BE2C (cell line): ENCODE data around the gene BAZ1B.
"Not testable (repeated sequence)": the region's sequence is repeated elsewhere in the genome, so short reads cannot be mapped to it uniquely, and the experiment has no call there.

ENCODE experiments used
- DNase-seq: peaks from one replicate; pipeline ENCODE4 v3.0.0-alpha.2; 2020
- H3K27me3 ChIP-seq: fragments of 250-450 bp; sonication (Bioruptor Pico); 2 replicates; pipeline ENCODE4 v1.5.1; 2020; ENCODE audit warnings: mild to moderate bottlenecking
- H3K36me3 ChIP-seq: fragments of 250-450 bp; sonication (Bioruptor Pico); 2 replicates; pipeline ENCODE4 v1.5.1; 2020; ENCODE audit warnings: mild to moderate bottlenecking
- H3K4me1 ChIP-seq: fragments of 250-450 bp; sonication (Bioruptor Pico); 2 replicates; pipeline ENCODE4 v1.5.1; 2020
- H3K4me3 ChIP-seq: 2 replicates; pipeline ENCODE4 v1.5.1; 2011; ENCODE audit warnings: low read depth, low read length
- H3K9me3 ChIP-seq: fragments of 250-450 bp; sonication (Bioruptor Pico); 2 replicates; pipeline ENCODE4 v1.5.1; 2020
- TF ChIP-seq, protein P1 (sequence below): IDR thresholded peaks from 2 replicates; pipeline ENCODE4 v1.5.1; 2012; ENCODE audit warnings: mild to moderate bottlenecking, low read depth, low read length

Gene BAZ1B

DNA sequence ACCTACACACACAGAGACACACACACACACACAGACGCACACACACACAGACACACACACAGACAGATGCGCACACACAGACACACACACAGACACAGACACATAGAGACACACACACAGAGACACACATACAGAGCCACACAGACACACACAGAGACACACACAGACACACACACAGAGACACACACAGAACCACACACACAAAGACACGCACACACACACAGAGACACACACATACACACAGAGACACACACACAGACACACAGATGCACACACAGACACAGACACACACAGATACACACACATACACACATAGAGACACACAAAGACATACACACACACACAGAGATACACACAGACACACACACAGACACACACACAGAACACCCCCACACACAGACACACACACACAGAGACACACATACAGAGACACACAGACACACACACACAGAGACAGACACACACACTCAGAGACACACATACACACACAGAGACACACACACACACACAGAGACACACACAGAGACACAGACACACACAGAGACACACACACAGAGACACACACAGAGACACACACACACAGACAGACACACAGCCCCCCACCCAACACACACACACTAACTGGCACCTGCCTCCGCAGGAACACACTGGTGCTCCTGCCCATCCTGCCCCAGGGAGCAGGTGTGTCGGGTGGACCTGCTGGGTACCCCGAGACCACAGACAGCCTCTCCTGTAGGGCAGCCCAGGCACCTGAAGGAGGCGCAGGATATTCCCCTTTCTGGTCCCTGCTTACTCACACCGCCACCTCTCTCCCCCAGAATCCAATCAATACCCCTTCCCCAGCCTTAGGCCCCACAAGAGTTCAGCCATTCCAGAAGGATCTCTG is 93.9 kb downstream of the BAZ1B start:
- H3K4me3 ChIP-seq, result no peak overlapping the region
- no peak for DNase-seq
- TF ChIP-seq, protein P1, sequence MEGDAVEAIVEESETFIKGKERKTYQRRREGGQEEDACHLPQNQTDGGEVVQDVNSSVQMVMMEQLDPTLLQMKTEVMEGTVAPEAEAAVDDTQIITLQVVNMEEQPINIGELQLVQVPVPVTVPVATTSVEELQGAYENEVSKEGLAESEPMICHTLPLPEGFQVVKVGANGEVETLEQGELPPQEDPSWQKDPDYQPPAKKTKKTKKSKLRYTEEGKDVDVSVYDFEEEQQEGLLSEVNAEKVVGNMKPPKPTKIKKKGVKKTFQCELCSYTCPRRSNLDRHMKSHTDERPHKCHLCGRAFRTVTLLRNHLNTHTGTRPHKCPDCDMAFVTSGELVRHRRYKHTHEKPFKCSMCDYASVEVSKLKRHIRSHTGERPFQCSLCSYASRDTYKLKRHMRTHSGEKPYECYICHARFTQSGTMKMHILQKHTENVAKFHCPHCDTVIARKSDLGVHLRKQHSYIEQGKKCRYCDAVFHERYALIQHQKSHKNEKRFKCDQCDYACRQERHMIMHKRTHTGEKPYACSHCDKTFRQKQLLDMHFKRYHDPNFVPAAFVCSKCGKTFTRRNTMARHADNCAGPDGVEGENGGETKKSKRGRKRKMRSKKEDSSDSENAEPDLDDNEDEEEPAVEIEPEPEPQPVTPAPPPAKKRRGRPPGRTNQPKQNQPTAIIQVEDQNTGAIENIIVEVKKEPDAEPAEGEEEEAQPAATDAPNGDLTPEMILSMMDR, result 0 out of 2 replicates have a peak, but pooled peaks have one; percentile 1

DNA sequence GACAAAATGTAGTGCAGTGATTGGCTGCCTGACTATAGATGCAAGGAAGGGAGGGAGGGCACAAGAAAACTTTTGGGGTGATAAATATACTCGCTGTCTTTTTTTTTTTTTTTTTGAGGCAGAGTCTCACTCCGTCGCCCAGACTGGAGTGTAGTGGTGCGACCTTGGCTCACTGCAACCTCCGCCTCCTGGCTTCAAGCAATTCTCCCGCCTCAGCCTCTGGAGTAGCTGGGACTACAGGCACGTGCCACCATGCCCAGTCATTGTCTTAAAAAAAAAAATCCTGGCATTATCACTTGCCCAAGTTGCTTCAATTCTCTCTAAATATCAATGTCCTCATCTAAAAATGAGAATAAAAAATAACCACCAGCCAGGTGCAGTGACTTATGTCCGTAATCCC is 96.1 kb downstream of the BAZ1B start:
- TF ChIP-seq, protein P1, result no peak
- no peaks in the 10 kb centered on the region for H3K9me3 ChIP-seq
- no peaks in the 10 kb centered on the region for H3K27me3 ChIP-seq
- H3K36me3 ChIP-seq, result no peaks in the 10 kb centered on the region
- no peak overlapping the region for H3K4me3 ChIP-seq
- peaks cover 9% of the 10 kb centered on the region for H3K4me1 ChIP-seq
- no peak for DNase-seq

More for the DNA sequence above, 93.9 kb downstream of the BAZ1B start:
- no peaks in the 10 kb centered on the region for H3K36me3 ChIP-seq
- H3K9me3 ChIP-seq, result no peaks in the 10 kb centered on the region
- peaks cover 9% of the 10 kb centered on the region for H3K4me1 ChIP-seq
- no peaks in the 10 kb centered on the region for H3K27me3 ChIP-seq

DNA sequence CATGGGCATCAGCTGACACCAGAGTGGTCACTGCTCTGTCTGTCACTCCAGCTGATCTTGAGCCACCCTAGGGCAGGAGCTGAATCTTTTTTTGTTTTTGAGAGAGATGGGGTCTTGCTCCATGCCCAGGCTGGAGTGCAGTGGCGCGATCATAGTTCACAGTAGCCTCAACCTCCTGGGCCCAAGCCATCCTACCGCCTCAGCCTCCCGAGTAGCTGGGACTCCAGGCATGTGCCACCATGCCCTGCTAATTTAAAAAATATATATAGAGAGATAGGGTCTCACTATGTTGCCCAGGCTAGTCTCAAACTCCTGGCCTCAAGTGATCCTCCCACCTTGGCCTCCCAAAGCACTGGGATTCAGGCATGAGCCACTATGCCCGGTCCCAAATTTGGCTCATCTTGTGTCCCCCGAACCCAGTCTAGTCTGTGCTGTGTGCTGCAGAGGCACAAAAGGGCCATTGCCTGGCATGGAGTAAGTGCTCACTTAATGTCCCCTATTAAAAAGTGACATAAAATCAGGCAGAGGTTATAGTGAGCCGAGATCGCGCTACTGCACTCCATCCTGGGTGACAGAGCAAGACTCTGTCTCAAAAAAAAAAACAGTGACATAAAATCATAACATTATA is 96.6 kb downstream of the BAZ1B start:
- TF ChIP-seq, protein P1, result no peak
- no peaks in the 10 kb centered on the region for H3K9me3 ChIP-seq
- H3K36me3 ChIP-seq, result no peaks in the 10 kb centered on the region
- no peak overlapping the region for H3K4me3 ChIP-seq
- no peak for DNase-seq
- no peaks in the 10 kb centered on the region for H3K27me3 ChIP-seq
- peaks cover 9% of the 10 kb centered on the region for H3K4me1 ChIP-seq

DNA sequence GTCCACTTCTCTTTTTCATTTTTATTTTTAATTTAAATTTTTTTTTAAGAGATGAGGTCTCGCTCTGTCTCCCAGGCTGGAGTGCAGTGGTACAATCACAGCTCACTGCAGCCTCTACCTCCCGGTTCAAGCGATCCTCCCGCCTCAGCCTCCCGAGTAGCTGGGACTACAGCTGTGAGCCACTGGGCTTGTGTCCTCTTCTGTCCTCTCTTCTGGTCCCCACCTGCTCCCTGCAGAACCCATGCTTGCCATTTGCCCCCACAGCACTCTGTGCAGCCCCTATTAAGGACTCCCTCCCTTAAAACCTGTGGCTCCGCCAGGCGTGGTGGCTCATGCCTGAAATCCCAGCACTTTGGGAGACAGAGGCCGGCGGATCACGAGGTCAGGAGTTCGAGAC is 97.6 kb downstream of the BAZ1B start:
- Histone ChIP-seq H3K9me3 (no peaks in the 10 kb centered on the region), H3K4me1 (peaks cover 9% of the 10 kb centered on the region), H3K27me3 (no peaks in the 10 kb centered on the region), H3K36me3 (no peaks in the 10 kb centered on the region), H3K4me3 (no peak overlapping the region)
- TF ChIP-seq, protein P1, result no peak
- DNase-seq, result no peak

DNA sequence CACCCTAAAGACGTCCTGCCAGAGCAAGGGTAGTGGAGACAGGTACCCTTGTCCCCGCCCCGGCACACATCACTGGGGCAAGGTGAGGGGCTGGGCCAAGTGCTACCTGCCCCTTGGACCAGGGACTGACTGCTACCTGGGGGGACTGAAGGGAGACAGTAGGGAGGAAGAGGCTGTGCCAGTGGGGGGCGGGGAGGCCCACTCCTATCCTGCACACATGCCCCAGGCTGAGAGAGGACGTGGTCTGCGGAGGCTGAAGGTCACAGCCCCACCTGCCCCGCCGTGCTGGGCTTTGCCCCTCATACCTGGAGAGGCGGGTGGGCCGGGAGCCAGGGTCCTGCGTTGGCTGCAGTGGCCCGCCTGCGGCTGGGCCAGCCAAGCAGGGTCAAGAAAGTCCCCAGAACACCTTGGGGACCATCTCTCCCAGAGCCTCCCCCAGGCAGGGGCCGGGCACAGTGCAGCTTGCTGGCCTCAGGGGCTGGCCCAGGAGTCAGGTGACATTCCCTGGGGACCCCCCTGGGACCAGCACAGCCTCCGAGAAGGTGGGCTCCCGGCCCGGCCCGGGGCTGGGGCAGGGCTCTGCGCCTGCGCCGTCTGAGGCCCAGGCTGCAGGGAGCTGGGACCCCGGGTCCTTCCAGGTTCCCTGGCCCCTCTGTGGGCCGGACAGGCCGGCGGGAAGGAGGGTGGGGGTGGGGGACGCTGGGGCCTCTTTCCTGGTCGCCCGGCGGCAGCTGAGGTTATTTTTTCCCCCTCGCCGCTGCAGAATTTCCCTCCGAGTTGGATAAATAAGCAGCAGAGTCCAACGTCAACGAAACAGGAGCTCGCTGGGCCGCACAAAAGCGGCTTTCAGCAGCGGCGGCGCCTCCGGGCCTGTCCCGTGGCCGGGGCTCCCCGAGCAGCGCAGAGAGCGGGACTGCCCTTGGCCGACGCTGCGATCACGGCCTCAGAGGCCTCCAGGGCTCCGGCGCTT is 98.3 kb downstream of the BAZ1B start:
- H3K27me3 ChIP-seq, result no peaks in the 10 kb centered on the region
- DNase-seq, result no peak
- no peaks in the 10 kb centered on the region for H3K36me3 ChIP-seq
- H3K4me1 ChIP-seq, result peaks cover 2% of the 10 kb centered on the region
- H3K4me3 ChIP-seq, result no peak overlapping the region
- TF ChIP-seq, protein P1, result no peak
- H3K9me3 ChIP-seq, result no peaks in the 10 kb centered on the region

DNA sequence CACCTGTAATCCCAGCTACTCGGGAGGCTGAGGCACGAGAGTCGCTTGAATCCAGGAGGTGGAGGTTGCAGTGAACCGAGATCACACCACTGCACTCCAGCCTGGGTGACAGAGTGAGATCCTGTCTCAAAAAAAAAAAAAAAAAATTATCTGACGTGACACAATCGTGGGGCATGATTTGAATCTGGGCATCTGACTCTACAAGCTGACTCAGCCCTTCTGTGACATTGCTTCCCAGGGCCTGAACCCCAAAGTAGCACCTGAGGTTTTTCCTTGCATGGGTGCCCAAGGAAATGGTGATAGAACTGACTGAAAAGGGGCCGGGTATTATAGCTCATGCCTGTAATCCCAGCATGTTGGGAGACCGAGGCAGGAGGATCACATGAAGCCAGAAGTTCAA is 101.5 kb downstream of the BAZ1B start:
- not testable (repeated sequence) for H3K36me3 ChIP-seq, H3K4me3 ChIP-seq, H3K9me3 ChIP-seq, DNase-seq, H3K27me3 ChIP-seq, H3K4me1 ChIP-seq

DNA sequence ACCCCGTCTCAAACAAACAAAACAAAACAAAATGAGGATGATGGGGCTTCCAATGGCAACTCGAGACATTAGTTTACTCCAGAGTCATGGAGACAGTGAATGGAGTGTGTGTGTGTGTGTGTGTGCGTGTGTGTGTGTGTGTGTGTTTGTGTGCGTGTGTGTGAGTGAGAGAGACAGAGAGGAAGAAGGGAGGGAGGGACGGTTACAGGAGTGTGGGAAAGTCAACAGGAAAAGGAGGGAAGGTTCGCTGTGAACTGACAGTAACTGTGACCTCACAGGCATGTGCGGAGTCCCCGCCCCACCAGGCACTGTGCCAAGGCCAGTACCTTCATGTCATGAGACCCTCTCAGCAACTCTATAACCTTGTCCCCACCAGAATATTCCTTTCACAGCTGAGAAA is 102.1 kb downstream of the BAZ1B start:
- H3K4me3 ChIP-seq, H3K36me3 ChIP-seq, H3K27me3 ChIP-seq, H3K4me1 ChIP-seq, H3K9me3 ChIP-seq: not testable (repeated sequence)
- DNase-seq, result peak; percentile 70
